ENCODE measurements around the gene CDH23. TPM values are rescaled to one million over a fixed set of nuclear protein-coding genes. Genes with fewer than 3 reads are reported as not detected.

The CDH23 gene
- total RNA-seq, 4 donors from 2014 or later: 7.1 to 56.2 (median 25.4) TPM

- Histone ChIP-seq H3K36me3 (no peaks in the 10 kb centered on the region), H3K27ac (no peak overlapping the region), H3K4me3 (no peak overlapping the region), H3K9me3 (no peaks in the 10 kb centered on the region), H3K27me3 (no peaks in the 10 kb centered on the region), H3K4me1 (no peaks in the 10 kb centered on the region)
- DNase-seq: no peak
- intact Hi-C loops (cut with DNase I; ENCODE audit: low total_unique reads): no loop called here
- TF ChIP-seq CTCF (IDR thresholded peaks at IDR 0.05) (no peak), POLR2A (IDR thresholded peaks at IDR 0.05) (no peak)
Measured at GRCh38 chr10:71454347-71454746, 57.6 kb downstream of the CDH23 start.

GRCh38 chr10:71455035-71455434 is 58.3 kb downstream of the CDH23 start:
- Histone ChIP-seq H3K27ac (no peak overlapping the region), H3K36me3 (no peaks in the 10 kb centered on the region), H3K4me1 (no peaks in the 10 kb centered on the region), H3K9me3 (no peaks in the 10 kb centered on the region), H3K27me3 (no peaks in the 10 kb centered on the region), H3K4me3 (no peak overlapping the region)
- no peak for TF ChIP-seq POLR2A (IDR thresholded peaks at IDR 0.05)
- TF ChIP-seq CTCF (IDR thresholded peaks at IDR 0.05): no peak
- intact Hi-C loops (cut with DNase I; ENCODE audit: low total_unique reads): no loop called here
- DNase-seq: no peak

DNA sequence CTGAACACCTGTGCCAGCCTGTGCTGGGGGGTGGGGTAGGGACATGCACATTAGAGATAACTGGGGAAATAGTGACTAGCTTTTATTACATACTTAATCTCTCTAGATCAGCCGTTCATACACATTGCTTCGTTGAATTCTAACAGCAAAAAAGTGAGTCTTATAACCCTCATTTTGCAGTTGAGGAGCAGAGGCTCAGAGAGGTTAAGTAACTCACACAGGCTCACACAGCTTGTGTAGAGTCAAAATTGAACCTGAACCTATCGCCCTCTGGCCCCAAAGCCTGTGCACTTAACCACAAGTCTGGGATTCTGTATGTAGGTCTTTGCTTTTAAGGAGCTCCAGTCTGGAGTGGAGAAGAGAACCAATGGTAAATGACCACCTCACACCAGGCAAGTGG is 59.9 kb downstream of the CDH23 start:
- Histone ChIP-seq H3K27ac (no peak overlapping the region), H3K4me1 (no peaks in the 10 kb centered on the region), H3K27me3 (no peaks in the 10 kb centered on the region), H3K9me3 (no peaks in the 10 kb centered on the region), H3K36me3 (no peaks in the 10 kb centered on the region), H3K4me3 (no peak overlapping the region)
- TF ChIP-seq POLR2A (IDR thresholded peaks at IDR 0.05): no peak
- TF ChIP-seq CTCF (IDR thresholded peaks at IDR 0.05): no peak
- intact Hi-C loops (cut with DNase I; ENCODE audit: low total_unique reads): no loop called here
- no peak for DNase-seq

GRCh38 chr10:71457908-71458307 is 61.2 kb downstream of the CDH23 start:
- H3K9me3 ChIP-seq: no peaks in the 10 kb centered on the region

GRCh38 chr10:71458387-71458786 is 61.7 kb downstream of the CDH23 start:
- no peak for TF ChIP-seq POLR2A (IDR thresholded peaks at IDR 0.05)
- TF ChIP-seq CTCF (IDR thresholded peaks at IDR 0.05): no peak
- Histone ChIP-seq H3K4me1 (no peaks in the 10 kb centered on the region), H3K27ac (no peak overlapping the region), H3K4me3 (no peak overlapping the region), H3K27me3 (no peaks in the 10 kb centered on the region), H3K36me3 (no peaks in the 10 kb centered on the region), H3K9me3 (no peaks in the 10 kb centered on the region)
- intact Hi-C loops (cut with DNase I; ENCODE audit: low total_unique reads): no loop called here
- no peak for DNase-seq

More at GRCh38 chr10:71457908-71458307, 61.2 kb downstream of the CDH23 start:
- no peak for DNase-seq
- Histone ChIP-seq H3K27ac (no peak overlapping the region), H3K4me3 (no peak overlapping the region), H3K36me3 (no peaks in the 10 kb centered on the region), H3K27me3 (no peaks in the 10 kb centered on the region), H3K4me1 (no peaks in the 10 kb centered on the region)
- no peak for TF ChIP-seq POLR2A (IDR thresholded peaks at IDR 0.05)
- TF ChIP-seq CTCF (IDR thresholded peaks at IDR 0.05): no peak
- intact Hi-C loops (cut with DNase I; ENCODE audit: low total_unique reads): no loop called here

Data from uterus (tissue), 4 donors.